GM06990 (cell line): Measurements from ENCODE around the gene CLCN2.

Experiments
- DNase-seq: peaks from one replicate; pipeline ENCODE4 v3.0.0-alpha.2; 2011; ENCODE audit not compliant: insufficient read length; ENCODE audit errors: extremely low read depth
- H3K27me3 ChIP-seq: replicated peaks from 2 replicates; pipeline ENCODE4 v1.6.0; 2011; ENCODE audit warnings: low read length; ENCODE audit not compliant: control insufficient read depth, insufficient read depth
- H3K36me3 ChIP-seq: 2 replicates; pipeline ENCODE4 v1.5.1; 2011; ENCODE audit warnings: low read length; ENCODE audit not compliant: control insufficient read depth, insufficient read depth
- H3K4me3 ChIP-seq: replicated peaks from 2 replicates; pipeline ENCODE4 v1.5.1; 2011; ENCODE audit warnings: low read depth, mild to moderate bottlenecking, control low read depth, low read length
- TF ChIP-seq, protein P1 (sequence below): IDR thresholded peaks from 2 replicates; pipeline ENCODE4 v1.5.1; 2011; ENCODE audit warnings: low read length, control low read depth, mild to moderate bottlenecking, inconsistent platforms; ENCODE audit not compliant: insufficient read depth, poor library complexity, severe bottlenecking

The CLCN2 gene

DNA sequence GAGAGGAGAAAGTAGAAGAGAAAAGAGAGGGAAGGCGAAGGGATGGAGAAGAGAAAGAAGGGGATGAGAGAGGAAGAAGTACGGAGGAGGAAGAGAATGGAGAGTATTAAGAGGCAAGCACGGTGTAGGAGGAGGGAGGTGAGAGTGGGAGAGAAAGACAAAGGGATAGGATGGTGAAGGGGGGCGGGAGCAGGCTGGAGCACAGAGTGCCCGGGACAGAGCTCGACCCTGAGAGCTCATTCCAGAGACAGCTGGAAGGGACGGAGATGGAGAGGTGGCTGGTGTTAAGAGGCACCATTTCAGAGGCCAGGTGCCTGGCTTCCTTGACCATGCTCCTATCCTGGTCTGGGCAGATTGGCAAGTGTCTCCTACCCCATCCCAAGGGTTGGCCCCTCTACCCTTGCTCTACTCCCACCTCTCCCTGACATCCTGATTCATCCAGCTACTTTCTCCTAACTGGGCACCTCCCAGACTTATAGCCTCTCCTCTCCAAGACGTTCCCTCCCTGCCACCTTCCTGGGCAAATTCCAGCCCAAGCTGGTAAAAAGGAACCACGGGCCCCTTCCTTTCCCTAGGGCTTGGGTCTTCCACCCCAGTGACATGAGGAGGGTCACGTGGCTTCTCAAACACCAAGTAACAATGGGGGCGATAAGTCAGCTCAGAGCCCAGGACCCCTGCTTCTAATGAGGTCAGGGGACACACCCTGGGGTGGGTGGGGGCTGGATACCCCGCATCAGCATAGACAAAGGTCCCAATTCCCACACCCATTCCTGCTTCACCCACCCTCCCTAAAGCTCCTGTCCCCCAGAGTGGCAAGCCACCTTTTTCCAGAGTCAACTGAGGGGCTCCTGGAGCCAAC lies 1.1 kb downstream of the CLCN2 start:
- no peaks in the 10 kb centered on the region; the same call in 1 of the 2 replicates for H3K27me3 ChIP-seq
- TF ChIP-seq, protein P1, sequence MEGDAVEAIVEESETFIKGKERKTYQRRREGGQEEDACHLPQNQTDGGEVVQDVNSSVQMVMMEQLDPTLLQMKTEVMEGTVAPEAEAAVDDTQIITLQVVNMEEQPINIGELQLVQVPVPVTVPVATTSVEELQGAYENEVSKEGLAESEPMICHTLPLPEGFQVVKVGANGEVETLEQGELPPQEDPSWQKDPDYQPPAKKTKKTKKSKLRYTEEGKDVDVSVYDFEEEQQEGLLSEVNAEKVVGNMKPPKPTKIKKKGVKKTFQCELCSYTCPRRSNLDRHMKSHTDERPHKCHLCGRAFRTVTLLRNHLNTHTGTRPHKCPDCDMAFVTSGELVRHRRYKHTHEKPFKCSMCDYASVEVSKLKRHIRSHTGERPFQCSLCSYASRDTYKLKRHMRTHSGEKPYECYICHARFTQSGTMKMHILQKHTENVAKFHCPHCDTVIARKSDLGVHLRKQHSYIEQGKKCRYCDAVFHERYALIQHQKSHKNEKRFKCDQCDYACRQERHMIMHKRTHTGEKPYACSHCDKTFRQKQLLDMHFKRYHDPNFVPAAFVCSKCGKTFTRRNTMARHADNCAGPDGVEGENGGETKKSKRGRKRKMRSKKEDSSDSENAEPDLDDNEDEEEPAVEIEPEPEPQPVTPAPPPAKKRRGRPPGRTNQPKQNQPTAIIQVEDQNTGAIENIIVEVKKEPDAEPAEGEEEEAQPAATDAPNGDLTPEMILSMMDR = no peak

DNA sequence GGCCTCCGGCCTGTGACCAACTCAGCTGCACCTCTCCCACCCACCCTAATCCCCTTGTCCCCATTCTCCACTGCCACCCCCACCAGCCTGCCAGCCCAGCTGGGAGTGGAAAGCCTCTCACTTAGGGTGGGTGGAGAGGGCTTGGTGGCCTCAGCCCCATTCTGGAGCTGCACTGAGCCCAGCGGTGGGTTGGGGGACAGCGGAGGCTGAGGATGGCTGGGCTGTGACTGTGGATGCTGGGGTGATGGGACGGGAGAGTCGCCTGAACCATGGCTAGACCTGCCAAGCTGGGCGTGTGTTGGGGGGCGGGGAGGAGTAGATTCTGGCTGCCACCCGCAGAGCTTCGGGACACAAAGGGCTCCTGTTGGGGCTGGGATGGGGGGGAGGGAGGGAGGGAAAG lies 1.8 kb downstream of the CLCN2 start:
- no peaks in the 10 kb centered on the region; the same call in 1 of the 2 replicates for H3K27me3 ChIP-seq
- H3K4me3 ChIP-seq = no peak overlapping the region
- DNase-seq = no peak
- no peaks in the 10 kb centered on the region for H3K36me3 ChIP-seq
- TF ChIP-seq, protein P1 = no peak

More for the DNA sequence above, 1.1 kb downstream of the CLCN2 start:
- no peak for DNase-seq
- no peaks in the 10 kb centered on the region; the same call in 1 of the 2 replicates for H3K36me3 ChIP-seq
- no peak overlapping the region for H3K4me3 ChIP-seq

DNA sequence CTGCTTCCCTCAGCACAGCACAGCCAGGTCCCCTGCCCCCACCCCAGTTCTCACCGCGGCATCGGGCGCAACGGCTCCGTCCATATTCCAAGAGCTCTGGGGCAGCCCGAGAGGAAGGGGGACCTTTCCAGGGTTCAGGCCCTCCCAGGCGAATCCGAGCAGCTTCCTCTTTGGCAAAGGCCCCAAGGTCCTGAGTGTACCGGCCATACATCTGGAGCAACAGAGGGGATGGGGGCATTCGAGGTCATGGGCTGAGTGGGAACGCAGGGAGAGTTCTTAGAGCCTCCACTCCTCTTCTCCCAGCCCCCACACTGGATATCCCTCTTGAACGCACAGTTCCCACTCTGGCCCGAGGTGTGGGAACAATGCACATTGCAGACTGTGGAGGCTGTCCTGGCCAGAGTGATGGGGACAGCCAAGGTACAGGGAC lies 2.5 kb downstream of the CLCN2 start:
- DNase-seq = no peak
- H3K36me3 ChIP-seq = no peaks in the 10 kb centered on the region
- H3K4me3 ChIP-seq = no peak overlapping the region
- no peaks in the 10 kb centered on the region; the same call in 1 of the 2 replicates for H3K27me3 ChIP-seq
- TF ChIP-seq, protein P1 = no peak

DNA sequence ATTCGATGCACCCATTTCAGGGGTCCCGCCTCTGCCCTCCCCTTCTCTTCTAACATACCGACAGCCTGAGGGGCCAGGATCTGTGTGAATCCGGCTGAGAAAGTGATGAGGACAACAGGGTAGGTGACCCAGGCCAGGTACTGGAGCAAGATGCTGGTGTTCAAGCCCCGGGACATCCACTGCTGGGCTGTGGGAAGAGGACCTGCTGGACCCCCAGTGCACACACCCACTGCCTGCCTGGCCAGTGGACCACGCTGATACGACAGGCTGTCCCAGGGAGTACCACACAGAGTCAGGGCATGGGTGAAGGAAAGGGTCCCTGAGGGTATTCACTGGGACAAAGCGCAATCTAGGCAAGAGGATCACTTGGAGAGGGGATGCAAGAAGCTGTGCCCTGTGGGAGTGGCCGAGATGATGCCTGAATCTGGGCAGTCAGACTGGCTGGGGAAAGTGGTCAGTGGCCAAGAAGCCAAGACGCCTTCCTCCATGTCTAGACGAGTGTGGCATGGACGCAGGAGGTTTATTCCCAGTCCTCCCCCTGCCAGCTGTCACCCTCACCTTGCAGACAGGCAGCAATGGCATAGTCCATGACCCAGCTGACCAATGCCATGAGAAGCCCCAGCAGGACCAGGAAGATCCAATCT lies 3.2 kb downstream of the CLCN2 start:
- TF ChIP-seq, protein P1 = no peak
- Histone ChIP-seq H3K4me3 (no peak overlapping the region), H3K36me3 (no peaks in the 10 kb centered on the region)

DNA sequence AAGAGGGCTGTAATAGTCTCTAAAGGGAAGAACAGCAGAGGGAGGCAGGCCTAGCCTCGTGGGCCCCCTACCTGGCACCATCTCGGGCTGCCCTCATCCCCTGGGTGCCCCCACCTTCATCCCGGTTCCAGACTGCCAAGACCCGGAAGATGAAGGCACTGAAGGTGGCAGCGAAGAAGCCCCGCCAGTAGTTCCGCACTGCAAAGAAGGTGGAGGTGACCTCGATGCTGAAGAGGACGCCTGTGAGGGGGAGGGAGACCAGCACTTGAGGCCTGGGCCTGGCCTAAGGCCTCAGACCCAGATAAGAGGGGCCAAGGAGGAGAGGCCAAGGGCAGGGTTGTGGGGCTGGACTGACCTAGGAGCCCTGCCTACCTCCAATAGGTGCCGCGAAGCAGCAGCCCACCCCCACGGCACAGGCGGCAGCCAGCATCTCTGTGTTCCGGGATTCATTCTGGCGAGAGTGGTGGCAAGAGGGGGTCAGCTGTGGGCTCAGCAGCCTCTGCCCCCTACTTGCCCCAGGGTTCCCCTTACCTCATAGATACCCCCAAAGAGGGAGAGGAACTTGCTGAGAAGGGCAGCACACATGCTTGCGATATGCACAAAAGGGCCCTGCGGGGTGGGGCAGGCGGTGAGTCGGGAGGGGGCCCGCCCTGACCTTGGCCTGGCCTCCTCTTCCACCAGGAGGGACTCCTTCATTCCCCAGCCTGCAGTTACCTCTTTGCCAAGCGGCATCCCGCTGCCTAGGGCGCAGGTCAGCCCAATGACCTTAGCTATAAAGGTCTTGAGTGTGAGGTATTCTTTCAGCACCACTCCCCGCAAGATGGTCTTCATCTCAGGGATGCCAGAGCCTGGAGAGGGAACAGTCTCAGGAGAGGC lies 3.9 kb downstream of the CLCN2 start:
- no peaks in the 10 kb centered on the region for H3K36me3 ChIP-seq
- no peaks in the 10 kb centered on the region; the same call in 1 of the 2 replicates for H3K27me3 ChIP-seq
- no peak for DNase-seq
- TF ChIP-seq, protein P1 = no peak
- no peak overlapping the region for H3K4me3 ChIP-seq

More for the DNA sequence above, 3.2 kb downstream of the CLCN2 start:
- DNase-seq = no peak
- no peaks in the 10 kb centered on the region; the same call in 1 of the 2 replicates for H3K27me3 ChIP-seq
